GM21381 (cell line): ENCODE data around the gene CEACAM16.
"Not testable (repeated sequence)": the region's sequence is repeated elsewhere in the genome, so short reads cannot be mapped to it uniquely, and the experiment has no call there.

Experiments
- ATAC-seq: cut with Tn5 transposase; IDR thresholded peaks from one replicate; pipeline ENCODE4 v1.9.1; 2021; ENCODE audit warnings: mild to moderate bottlenecking, moderate library complexity; ENCODE audit not compliant: unreplicated experiment

Gene CEACAM16, protein sequence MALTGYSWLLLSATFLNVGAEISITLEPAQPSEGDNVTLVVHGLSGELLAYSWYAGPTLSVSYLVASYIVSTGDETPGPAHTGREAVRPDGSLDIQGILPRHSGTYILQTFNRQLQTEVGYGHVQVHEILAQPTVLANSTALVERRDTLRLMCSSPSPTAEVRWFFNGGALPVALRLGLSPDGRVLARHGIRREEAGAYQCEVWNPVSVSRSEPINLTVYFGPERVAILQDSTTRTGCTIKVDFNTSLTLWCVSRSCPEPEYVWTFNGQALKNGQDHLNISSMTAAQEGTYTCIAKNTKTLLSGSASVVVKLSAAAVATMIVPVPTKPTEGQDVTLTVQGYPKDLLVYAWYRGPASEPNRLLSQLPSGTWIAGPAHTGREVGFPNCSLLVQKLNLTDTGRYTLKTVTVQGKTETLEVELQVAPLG

GRCh38 chr19:44698492-44699201 is at the start of gene CEACAM16:
Gene CEACAM16 (plus strand): TSS chr19:44699151. CDS start chr19:44701457, 2,306 bp downstream.
- no peak for ATAC-seq

DNA sequence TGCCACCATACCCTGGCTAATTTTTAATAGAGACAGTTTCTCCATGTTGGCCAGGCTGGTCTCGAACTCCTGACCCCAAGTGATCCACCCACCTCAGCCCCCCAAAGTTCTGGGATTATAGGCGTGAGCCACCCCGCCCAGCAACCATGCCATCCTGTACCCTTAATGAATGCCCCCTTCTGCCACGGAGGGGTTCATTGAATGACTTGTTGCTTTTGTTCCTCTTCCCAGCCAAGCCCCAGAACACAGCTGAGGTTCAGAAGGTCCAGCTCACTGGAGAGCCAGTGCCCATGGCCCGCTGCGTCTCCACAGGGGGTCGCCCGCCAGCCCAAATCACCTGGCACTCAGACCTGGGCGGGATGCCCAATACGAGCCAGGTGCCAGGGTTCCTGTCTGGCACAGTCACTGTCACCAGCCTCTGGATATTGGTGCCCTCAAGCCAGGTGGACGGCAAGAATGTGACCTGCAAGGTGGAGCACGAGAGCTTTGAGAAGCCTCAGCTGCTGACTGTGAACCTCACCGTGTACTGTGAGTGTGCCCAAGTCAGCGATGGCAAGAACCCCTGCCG is 49.3 kb upstream of the CEACAM16 start:
- no peak for ATAC-seq

- no peak for ATAC-seq
Observed at GRCh38 chr19:44653343-44653742, 45.6 kb upstream of the CEACAM16 start.

GRCh38 chr19:44653977-44654774 is 44.8 kb upstream of the CEACAM16 start:
- peak; percentile 73 for ATAC-seq

GRCh38 chr19:44657211-44657921 is 41.6 kb upstream of the CEACAM16 start:
- no peak for ATAC-seq

GRCh38 chr19:44658069-44658733 is 40.8 kb upstream of the CEACAM16 start:
- no peak for ATAC-seq

DNA sequence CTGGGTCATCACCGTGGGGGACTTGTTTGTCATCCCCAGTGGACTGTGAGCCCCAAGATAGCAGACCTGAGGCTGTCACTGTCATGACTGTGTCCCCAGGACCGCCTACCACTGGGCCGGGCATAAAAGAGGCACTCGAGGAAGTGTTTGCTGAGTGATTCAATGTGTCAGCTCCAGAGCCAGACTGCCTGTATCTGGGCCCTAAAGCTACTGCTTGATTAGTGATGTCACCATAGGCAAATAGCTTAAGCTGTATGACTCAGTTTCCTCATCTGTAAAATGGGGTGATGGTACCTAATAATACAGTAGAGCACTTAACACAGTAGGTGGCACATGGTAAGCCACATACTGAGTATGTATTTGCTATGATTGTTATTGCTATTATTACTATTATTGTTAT is 38.9 kb upstream of the CEACAM16 start:
- ATAC-seq: no peak

GRCh38 chr19:44661205-44661604 is 37.7 kb upstream of the CEACAM16 start:
- no peak for ATAC-seq

GRCh38 chr19:44661904-44662303 is 37.0 kb upstream of the CEACAM16 start:
- ATAC-seq: no peak

DNA sequence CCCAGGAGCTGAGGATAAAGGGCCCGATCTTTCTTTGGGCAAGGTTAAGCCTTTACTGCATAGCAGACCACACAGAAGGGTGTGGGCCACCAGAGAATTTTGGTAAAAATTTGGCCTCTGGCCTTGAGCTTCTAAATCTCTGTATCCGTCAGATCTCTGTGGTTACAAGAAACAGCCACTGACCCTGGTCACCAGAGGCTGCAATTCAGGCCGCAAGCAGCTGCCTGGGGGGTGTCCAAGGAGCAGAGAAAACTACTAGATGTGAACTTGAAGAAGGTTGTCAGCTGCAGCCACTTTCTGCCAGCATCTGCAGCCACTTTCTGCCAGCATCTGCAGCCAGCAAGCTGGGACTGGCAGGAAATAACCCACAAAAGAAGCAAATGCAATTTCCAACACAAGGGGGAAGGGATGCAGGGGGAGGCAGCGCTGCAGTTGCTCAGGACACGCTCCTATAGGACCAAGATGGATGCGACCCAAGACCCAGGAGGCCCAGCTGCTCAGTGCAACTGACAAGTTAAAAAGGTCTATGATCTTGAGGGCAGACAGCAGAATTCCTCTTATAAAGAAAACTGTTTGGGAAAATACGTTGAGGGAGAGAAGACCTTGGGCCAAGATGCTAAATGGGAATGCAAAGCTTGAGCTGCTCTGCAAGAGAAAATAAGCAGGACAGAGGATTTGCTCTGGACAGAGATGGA is 36.1 kb upstream of the CEACAM16 start:
- ATAC-seq: no peak

DNA sequence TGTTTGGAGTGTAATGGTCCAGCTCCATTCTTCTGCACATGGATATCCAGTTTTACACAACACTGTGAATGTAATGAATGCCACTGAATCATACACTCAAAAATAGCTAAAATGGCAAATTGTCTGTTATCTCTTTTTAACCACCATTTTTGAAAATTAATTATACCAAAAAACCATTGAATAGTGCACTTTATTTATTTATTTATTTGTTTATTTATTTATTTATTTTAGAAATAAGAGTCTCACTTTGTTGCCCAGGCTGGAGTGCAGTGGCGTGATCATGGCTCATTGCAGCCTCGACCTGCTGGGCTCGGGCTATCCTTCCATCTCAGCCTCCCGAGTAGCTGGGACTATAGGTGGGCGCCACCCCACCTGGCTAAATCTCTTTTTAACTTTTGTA is 35.0 kb upstream of the CEACAM16 start:
- ATAC-seq: no peak

GRCh38 chr19:44664976-44665375 is 34.0 kb upstream of the CEACAM16 start:
- ATAC-seq: no peak

- no peak for ATAC-seq
Observed at GRCh38 chr19:44666852-44667556, 31.9 kb upstream of the CEACAM16 start.

DNA sequence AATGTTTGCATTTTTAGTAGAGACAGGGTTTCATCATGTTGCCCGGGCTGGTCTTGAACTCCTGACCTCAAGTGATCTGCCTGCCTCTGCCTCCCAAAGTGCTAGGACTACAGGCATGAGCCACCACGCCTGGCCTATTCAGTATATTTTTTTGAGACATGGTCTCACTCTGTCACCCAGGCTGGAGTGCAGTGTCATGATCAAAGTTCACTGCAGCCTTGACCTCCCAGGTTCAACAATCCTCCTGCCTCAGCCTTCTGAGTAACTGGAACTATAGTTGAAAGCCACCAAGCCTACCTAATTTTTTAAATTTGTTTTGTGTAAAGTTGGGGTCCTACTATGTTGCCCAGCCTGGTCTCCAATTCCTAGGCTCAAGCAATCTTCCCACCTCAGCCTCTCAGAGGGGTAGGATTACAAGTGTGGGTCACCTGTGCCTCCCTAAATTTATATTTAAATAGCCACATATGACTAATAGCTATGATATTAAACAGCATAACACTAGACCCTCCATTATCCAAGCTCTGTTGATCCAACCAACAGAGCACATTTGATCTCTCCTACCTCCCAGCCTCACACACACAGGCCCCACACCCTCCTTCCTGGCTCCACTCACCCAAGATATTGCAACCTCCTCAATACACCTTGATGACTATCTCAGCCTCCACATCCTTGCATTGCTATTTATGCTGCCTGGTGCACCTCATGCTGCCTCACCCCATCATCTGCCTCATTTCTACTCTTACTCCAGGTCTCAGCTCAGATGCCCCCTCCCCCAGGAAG is 29.8 kb upstream of the CEACAM16 start:
- ATAC-seq: no peak

DNA sequence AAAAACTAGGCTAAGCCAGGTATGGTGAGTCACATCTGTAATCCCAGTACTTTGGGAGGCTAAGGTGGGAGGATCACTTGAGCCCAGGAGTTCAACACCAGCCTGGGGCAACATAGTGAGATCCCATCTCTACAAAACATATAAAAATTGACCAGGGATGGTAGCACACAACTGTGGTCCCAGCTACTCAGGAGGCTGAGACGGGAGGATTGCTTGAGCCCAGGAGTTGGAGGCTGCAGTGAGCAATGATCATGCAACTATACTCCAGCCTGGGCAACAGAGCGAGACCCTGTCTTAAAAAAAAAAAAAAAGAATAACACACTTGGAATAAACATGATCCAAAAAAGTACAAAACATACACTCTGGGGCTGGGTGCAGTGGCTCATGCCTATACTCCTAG is 28.9 kb upstream of the CEACAM16 start:
- ATAC-seq: not testable (repeated sequence)

DNA sequence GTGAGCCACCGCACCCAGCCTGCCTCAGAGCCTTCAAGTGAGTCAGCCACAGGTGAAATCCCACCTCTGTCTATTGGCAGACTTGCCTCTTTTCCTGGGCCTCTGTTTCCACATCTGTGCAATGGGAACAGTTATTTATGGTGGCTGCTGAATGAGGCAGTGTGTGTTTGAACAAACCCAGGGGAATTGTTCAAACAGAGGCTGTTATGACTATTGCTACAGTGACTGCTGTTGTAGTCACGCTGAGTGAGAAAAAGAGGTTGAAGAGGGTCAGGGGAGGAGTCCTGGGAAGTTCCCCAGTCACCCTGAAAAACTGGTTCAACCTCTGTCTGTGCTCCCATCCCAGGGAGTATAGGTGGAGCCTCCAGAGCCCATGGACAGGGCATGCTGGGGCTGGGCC is 27.6 kb upstream of the CEACAM16 start, which contains the start of gene CEACAM19:
CEACAM19 (plus strand) TSS at position 83 of the 400 bp plus-strand sequence. CDS start 450 bp downstream, outside the sequence.
- no peak for ATAC-seq

- ATAC-seq: no peak
Observed at GRCh38 chr19:44672226-44672625, 26.7 kb upstream of the CEACAM16 start.

DNA sequence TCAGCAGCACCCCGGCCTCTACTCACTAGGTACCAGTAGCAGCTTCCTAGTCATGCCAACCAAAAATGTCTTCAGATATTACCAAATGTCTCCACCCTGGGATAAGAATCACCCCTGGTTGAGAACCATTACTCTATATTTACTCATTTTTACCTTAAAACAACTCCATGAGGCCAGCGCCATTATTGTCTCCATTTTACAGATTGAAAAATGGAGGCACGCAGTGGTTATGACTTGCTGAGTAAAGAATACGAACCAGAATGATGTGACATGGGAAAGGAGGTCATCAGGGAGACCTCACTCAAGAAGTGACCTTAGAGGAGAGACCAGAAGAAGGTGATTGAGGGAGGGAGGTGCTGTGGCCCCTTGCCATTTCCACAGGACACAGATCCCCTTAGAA is 25.4 kb upstream of the CEACAM16 start:
- ATAC-seq: no peak
